GM18507 (cell line): Measurements from ENCODE around the gene IGSF3.
"Not testable (repeated sequence)": the region's sequence is repeated elsewhere in the genome, so short reads cannot be mapped to it uniquely, and the experiment has no call there.

Experiments
- DNase-seq: peaks from one replicate; pipeline ENCODE4 v3.0.0; 2011; ENCODE audit warnings: low read depth; ENCODE audit not compliant: insufficient read length; ENCODE audit errors: extremely low spot score
- FAIRE-seq: peaks from 2 replicates; lab custom pipeline; 2011; peaks lifted over from hg19 to GRCh38; lab: Jason Lieb, UNC

IGSF3 gene

GRCh38 chr1:116569776-116570357 is 97.7 kb downstream of the IGSF3 start:
- DNase-seq (no peak), FAIRE-seq (peak; percentile 65)

GRCh38 chr1:116569381-116569670 is 98.2 kb downstream of the IGSF3 start:
- DNase-seq = no peak
- FAIRE-seq = no peak

GRCh38 chr1:116568662-116569380 is 98.7 kb downstream of the IGSF3 start:
- DNase-seq (no peak), FAIRE-seq (peak; percentile 18)

- FAIRE-seq = no peak
- DNase-seq = no peak
Observed at GRCh38 chr1:116567790-116568661, 99.5 kb downstream of the IGSF3 start.

GRCh38 chr1:116565222-116565621 is 102.3 kb downstream of the IGSF3 start:
- FAIRE-seq (no peak), DNase-seq (no peak)

- no peak for DNase-seq
- no peak for FAIRE-seq
Observed at GRCh38 chr1:116564426-116564825, 103.1 kb downstream of the IGSF3 start.

- not testable (repeated sequence) for FAIRE-seq, DNase-seq
Observed at GRCh38 chr1:116562465-116562864, 105.1 kb downstream of the IGSF3 start.

GRCh38 chr1:116561563-116561962 is 106.0 kb downstream of the IGSF3 start:
- no peak for FAIRE-seq
- no peak for DNase-seq

GRCh38 chr1:116560704-116561490 is 106.6 kb downstream of the IGSF3 start:
- FAIRE-seq = peak; percentile 66
- no peak for DNase-seq

GRCh38 chr1:116559304-116559761 is 108.2 kb downstream of the IGSF3 start:
- DNase-seq (no peak), FAIRE-seq (peak; percentile 90)

- DNase-seq (no peak), FAIRE-seq (no peak)
Observed at GRCh38 chr1:116558571-116558970, 109.0 kb downstream of the IGSF3 start.

GRCh38 chr1:116558140-116558549 is 109.4 kb downstream of the IGSF3 start:
- peak; percentile 87 for FAIRE-seq

GRCh38 chr1:116557323-116557878 is 110.1 kb downstream of the IGSF3 start:
- FAIRE-seq (no peak), DNase-seq (no peak)

More at GRCh38 chr1:116558140-116558549, 109.4 kb downstream of the IGSF3 start:
- DNase-seq = no peak

GRCh38 chr1:116556289-116557006 is 111.1 kb downstream of the IGSF3 start:
- DNase-seq = no peak

GRCh38 chr1:116554924-116555323 is 112.6 kb downstream of the IGSF3 start:
- DNase-seq = no peak
- FAIRE-seq = peak; percentile 24

More at GRCh38 chr1:116556289-116557006, 111.1 kb downstream of the IGSF3 start:
- peak; percentile 97 for FAIRE-seq

GRCh38 chr1:116553386-116554115 is 114.0 kb downstream of the IGSF3 start:
- FAIRE-seq (peak; percentile 84), DNase-seq (no peak)

GRCh38 chr1:116546354-116546977 is 121.1 kb downstream of the IGSF3 start:
- DNase-seq (no peak), FAIRE-seq (no peak)

- FAIRE-seq (peak; percentile 15), DNase-seq (no peak)
Observed at GRCh38 chr1:116545359-116545705, 122.2 kb downstream of the IGSF3 start.
